Parathyroid adenoma (tissue), 2 donors: ENCODE data around the gene GAS6.

Experiments used
- H2AFZ ChIP-seq: fragments of 300-600 bp; sonication (generic); one replicate; pipeline ENCODE4 v1.7.0; 2017; ENCODE audit warnings: antibody characterized with exemption, mild to moderate bottlenecking
- H3K27ac ChIP-seq: fragments of 300-600 bp; sonication (generic); one replicate; pipeline ENCODE4 v1.7.0; 2017
- H3K27me3 ChIP-seq: fragments of 300-600 bp; sonication (generic); one replicate; pipeline ENCODE4 v1.7.0; 2017; ENCODE audit warnings: low read length; ENCODE audit not compliant: control insufficient read depth, insufficient read depth
- H3K36me3 ChIP-seq: fragments of 300-600 bp; sonication (generic); one replicate; pipeline ENCODE4 v1.7.0; 2017; ENCODE audit warnings: low read length; ENCODE audit not compliant: control insufficient read depth, insufficient read depth
- H3K4me1 ChIP-seq: fragments of 300-600 bp; sonication (generic); one replicate; pipeline ENCODE4 v1.7.0; 2017; ENCODE audit warnings: control low read depth
- H3K4me2 ChIP-seq: fragments of 300-600 bp; sonication (generic); one replicate; pipeline ENCODE4 v1.7.0; 2017; ENCODE audit warnings: low read length
- H3K4me3 ChIP-seq: fragments of 300-600 bp; sonication (generic); one replicate; pipeline ENCODE4 v1.7.0; 2017; ENCODE audit warnings: low read depth, low read length
- H3K79me2 ChIP-seq: fragments of 300-600 bp; sonication (generic); one replicate; pipeline ENCODE4 v1.7.0; 2017; ENCODE audit warnings: control low read depth
- H3K9ac ChIP-seq: fragments of 300-600 bp; sonication (generic); one replicate; pipeline ENCODE4 v1.7.0; 2017; ENCODE audit warnings: mild to moderate bottlenecking
- H3K9me3 ChIP-seq: fragments of 300-600 bp; sonication (generic); one replicate; pipeline ENCODE4 v1.7.0; 2017; ENCODE audit warnings: low read length; ENCODE audit not compliant: control insufficient read depth
- CTCF ChIP-seq: fragments of 300-600 bp; sonication (generic); IDR thresholded peaks from one replicate; pipeline ENCODE4 v1.7.0; 2017; ENCODE audit warnings: antibody characterized with exemption, mild to moderate bottlenecking
- donor health status: primary hyperparathyroidism.

Gene GAS6

GRCh38 chr13:113770937-113771336 is 92.9 kb downstream of the GAS6 start:
- no peak overlapping the region for H3K4me3 ChIP-seq
- no peak overlapping the region for H3K9ac ChIP-seq
- H3K36me3 ChIP-seq: no peaks in the 10 kb centered on the region
- no peak for TF ChIP-seq CTCF
- H3K9me3 ChIP-seq: no peaks in the 10 kb centered on the region
- no peaks in the 10 kb centered on the region for H3K4me1 ChIP-seq
- no peak overlapping the region for H3K4me2 ChIP-seq
- no peaks in the 10 kb centered on the region for H3K27me3 ChIP-seq
- H3K79me2 ChIP-seq: no peaks in the 10 kb centered on the region
- H3K27ac ChIP-seq: no peak overlapping the region
- H2AFZ ChIP-seq: no peak overlapping the region
